Skin epidermis (tissue), 12 donors: ENCODE data around the gene SMAD1.

ENCODE experiments used
- H3K27ac ChIP-seq, 21 experiments: fragments of 200-600 bp; sonication (generic) in 11 of 21; one replicate each; pipeline ENCODE4 v1.5.0; 2020; ENCODE audit warnings: mild to moderate bottlenecking in 3 of 21, inconsistent platforms in 2 of 21, moderate library complexity in 2 of 21
- H3K4me3 ChIP-seq, 7 experiments: fragments of 200-600 bp; sonication (generic) in 2 of 7; one replicate each; pipeline ENCODE4 v1.5.0; 2020; ENCODE audit warnings: inconsistent platforms in 2 of 7, mild to moderate bottlenecking in 2 of 7, moderate library complexity in 1 of 7

Gene SMAD1

GRCh38 chr4:145602129-145602760, 120.6 kb downstream of the SMAD1 start:
- Histone ChIP-seq H3K4me3 (no peak overlapping the region), H3K27ac (no peak overlapping the region)

GRCh38 chr4:145605941-145606340, 124.3 kb downstream of the SMAD1 start:
- Histone ChIP-seq H3K27ac (no peak overlapping the region), H3K4me3 (no peak overlapping the region)
